Measurements from ENCODE around the gene UGT1A9.

GRCh38 chr2:233799716-233800115 lies 128.0 kb downstream of the UGT1A9 start:
- no peak for TF ChIP-seq CTCF (IDR thresholded peaks at IDR 0.05; ENCODE audit: insufficient read depth, low read length)
- no peak for TF ChIP-seq REST (IDR thresholded peaks at IDR 0.05; ENCODE audit: insufficient replicate concordance, low read depth)
- TF ChIP-seq GABPA (IDR thresholded peaks at IDR 0.05; ENCODE audit: low read depth), result no peak
- TF ChIP-seq POLR2AphosphoS5 (IDR thresholded peaks at IDR 0.05; ENCODE audit: low read depth), result no peak
